ENCODE measurements around the gene REEP2. TPM values are rescaled to one million over a fixed set of nuclear protein-coding genes. Genes with fewer than 3 reads are reported as not detected.

REEP2 gene
- polyA plus RNA-seq, 1 of the 3 experiments (the other 2 are of a cell fraction): 31.2 TPM

DNA sequence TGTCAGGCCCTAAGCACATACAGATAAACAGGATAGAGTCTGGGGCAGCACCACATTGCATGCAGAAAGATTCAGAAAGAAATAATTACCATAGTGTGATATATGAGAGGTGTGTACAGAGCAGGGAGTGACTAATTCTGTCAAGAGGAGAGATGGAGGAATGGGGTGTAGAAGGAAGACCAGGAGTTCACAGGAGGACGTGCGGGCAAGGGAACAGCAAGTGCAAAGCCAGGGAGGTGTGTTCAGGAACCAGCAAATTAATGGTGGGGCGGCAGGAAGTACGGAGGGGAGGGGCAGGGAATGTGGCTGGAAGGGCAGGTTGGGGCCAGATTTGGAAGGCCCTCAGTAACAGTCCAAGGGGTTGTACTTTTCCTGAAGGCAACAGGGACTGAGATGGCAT lies 43.8 kb downstream of the REEP2 start:
- POLR2A ChIA-PET: no interaction called here

DNA sequence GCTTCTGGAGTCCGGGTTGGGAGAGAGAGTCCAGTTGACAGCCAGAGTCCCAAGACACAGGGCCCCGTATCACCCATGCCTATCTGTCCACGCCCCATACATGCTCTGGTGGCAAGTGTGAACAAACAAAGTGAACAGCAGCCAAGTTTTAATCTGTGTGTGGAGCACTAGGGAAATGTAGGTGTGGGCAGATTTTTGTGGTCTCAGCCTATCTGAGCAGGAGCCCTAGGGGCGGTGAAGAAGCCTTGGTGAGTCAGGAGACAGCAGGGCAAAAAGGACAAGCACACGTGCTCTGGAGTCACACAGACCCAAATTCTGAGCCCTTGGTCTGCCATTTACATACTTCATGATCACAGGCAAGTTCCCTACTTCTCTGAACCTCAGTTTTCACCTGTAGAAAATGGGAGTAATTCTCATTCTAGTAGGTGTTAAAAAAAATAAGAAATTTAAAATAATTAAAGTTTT lies 49.7 kb downstream of the REEP2 start:
- Histone ChIP-seq H3K4me2 (no peak overlapping the region), H4K20me1 (ENCODE audit: insufficient read depth) (no peaks in the 10 kb centered on the region), H3K4me1 (ENCODE audit: control insufficient read depth in 1 of 2, insufficient read depth in 2 of 2, low read depth in 1 of 2, low read length in 1 of 2) (peaks cover 6 to 34% of the 10 kb centered on the region in 2 experiments; a peak in 2 of 4 replicates), H3K27ac (ENCODE audit: low read depth in 2 of 2, low read length in 1 of 2) (no peak overlapping the region), H3K9me2 (no peaks in the 10 kb centered on the region), H3K9ac (no peak overlapping the region), H3K9me3 (no peaks in the 10 kb centered on the region), H3K79me2 (ENCODE audit: insufficient read depth) (no peaks in the 10 kb centered on the region), H3K27me3 (ENCODE audit: insufficient read depth) (no peaks in the 10 kb centered on the region), H3K36me3 (replicated peaks in 1 of 2; ENCODE audit: control insufficient read depth in 1 of 2, insufficient read depth in 2 of 2, low read length in 1 of 2) (no peaks in the 10 kb centered on the region), H3K4me3 (ENCODE audit: low read depth in 2 of 2, low read length in 1 of 2) (no peak overlapping the region), H3F3A (replicated peaks; ENCODE audit: insufficient read depth) (peaks cover 5% of the 10 kb centered on the region), H2AFZ (ENCODE audit: low read depth) (no peak overlapping the region)
- TF ChIP-seq MEF2A (IDR thresholded peaks at IDR 0.05; ENCODE audit: borderline replicate concordance, low read depth): no peak
- DNase-seq: no peak
- ChIA-PET CTCF (interaction anchor here (3.0 kb wide), 1 partner anchor 15 kb away, joined by 11 read pairs; no protein-coding TSS in a partner anchor), POLR2A (no interaction called here)
- 74% methylated on average over 5 of the region's 5 CpGs for WGBS (ENCODE audit: low lambda C conversion rate)

More for the DNA sequence above, 43.8 kb downstream of the REEP2 start:
- no peaks in the 10 kb centered on the region for H4K20me1 ChIP-seq (ENCODE audit: insufficient read depth)
- no peak overlapping the region for H3K9ac ChIP-seq
- H3K27ac ChIP-seq (ENCODE audit: low read depth in 2 of 2, low read length in 1 of 2): no peak overlapping the region
- no peak overlapping the region for H2AFZ ChIP-seq (ENCODE audit: low read depth)
- H3K4me1 ChIP-seq (ENCODE audit: control insufficient read depth in 1 of 2, insufficient read depth in 2 of 2, low read depth in 1 of 2, low read length in 1 of 2): no peaks in the 10 kb centered on the region
- DNase-seq: no peak
- no peaks in the 10 kb centered on the region for H3K9me3 ChIP-seq
- no peak overlapping the region for H3K4me2 ChIP-seq
- no peaks in the 10 kb centered on the region for H3K36me3 ChIP-seq (replicated peaks in 1 of 2; ENCODE audit: control insufficient read depth in 1 of 2, insufficient read depth in 2 of 2, low read length in 1 of 2)
- no peaks in the 10 kb centered on the region for H3K9me2 ChIP-seq
- CTCF ChIA-PET: interaction anchor here (0.9 to 1.7 kb wide), 2 partner anchors 18 to 21 kb away, joined by 3 to 5 read pairs; no protein-coding TSS in a partner anchor
- H3K27me3 ChIP-seq (ENCODE audit: insufficient read depth): no peaks in the 10 kb centered on the region; the same call in 1 of the 2 replicates
- H3K79me2 ChIP-seq (ENCODE audit: insufficient read depth): no peaks in the 10 kb centered on the region
- TF ChIP-seq NFIC (IDR thresholded peaks at IDR 0.05; ENCODE audit: borderline replicate concordance) (no peak), MEF2A (IDR thresholded peaks at IDR 0.05; ENCODE audit: borderline replicate concordance, low read depth) (no peak), RAD21 (IDR thresholded peaks at IDR 0.05; ENCODE audit: low read length) (no peak)
- TF ChIP-seq, protein P1, sequence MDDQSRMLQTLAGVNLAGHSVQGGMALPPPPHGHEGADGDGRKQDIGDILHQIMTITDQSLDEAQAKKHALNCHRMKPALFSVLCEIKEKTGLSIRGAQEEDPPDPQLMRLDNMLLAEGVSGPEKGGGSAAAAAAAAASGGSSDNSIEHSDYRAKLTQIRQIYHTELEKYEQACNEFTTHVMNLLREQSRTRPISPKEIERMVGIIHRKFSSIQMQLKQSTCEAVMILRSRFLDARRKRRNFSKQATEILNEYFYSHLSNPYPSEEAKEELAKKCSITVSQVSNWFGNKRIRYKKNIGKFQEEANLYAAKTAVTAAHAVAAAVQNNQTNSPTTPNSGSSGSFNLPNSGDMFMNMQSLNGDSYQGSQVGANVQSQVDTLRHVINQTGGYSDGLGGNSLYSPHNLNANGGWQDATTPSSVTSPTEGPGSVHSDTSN (IDR thresholded peaks at IDR 0.05): no peak
- H3K4me3 ChIP-seq (ENCODE audit: low read depth in 2 of 2, low read length in 1 of 2): no peak overlapping the region
- H3F3A ChIP-seq (replicated peaks; ENCODE audit: insufficient read depth): no peaks in the 10 kb centered on the region
- WGBS (ENCODE audit: low lambda C conversion rate): 65% methylated on average over 4 of the region's 4 CpGs

DNA sequence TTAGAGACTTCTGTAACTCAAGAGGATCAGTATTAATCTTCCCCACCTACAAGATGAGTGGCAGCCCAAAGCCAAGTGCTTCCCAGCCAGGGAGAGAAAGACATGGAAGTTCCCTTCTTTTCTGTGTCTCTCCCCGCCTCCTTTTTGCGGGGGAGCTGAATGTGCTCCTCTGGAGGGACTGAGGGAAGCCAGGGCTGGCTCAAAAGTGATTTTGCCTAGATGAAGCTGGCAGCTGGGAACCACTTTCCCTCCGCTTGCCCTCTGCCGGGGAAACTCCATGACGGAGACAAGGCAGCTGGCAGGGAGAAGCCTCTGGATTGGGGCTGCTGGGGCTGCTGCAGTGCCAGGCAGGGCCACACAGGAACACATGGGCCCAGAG lies 50.8 kb downstream of the REEP2 start:
- peaks cover 6 to 37% of the 10 kb centered on the region in 2 experiments; a peak in 2 of 4 replicates for H3K4me1 ChIP-seq (ENCODE audit: control insufficient read depth in 1 of 2, insufficient read depth in 2 of 2, low read depth in 1 of 2, low read length in 1 of 2)
- H3K79me2 ChIP-seq (ENCODE audit: insufficient read depth): no peaks in the 10 kb centered on the region
- no peaks in the 10 kb centered on the region for H3K27me3 ChIP-seq (ENCODE audit: insufficient read depth)
- no peak overlapping the region for H3K9ac ChIP-seq
- no peaks in the 10 kb centered on the region for H3K9me3 ChIP-seq
- H2AFZ ChIP-seq (ENCODE audit: low read depth): no peak overlapping the region
- ChIA-PET CTCF (interaction anchor here (1.0 to 1.5 kb wide), 6 partner anchors 14 to 40 kb away, joined by 3 to 6 read pairs (median 4); no protein-coding TSS in a partner anchor), POLR2A (interaction anchor here (1.7 kb wide), 1 partner anchor 24 kb away, joined by 9 read pairs; the partner anchor contains the start of gene EGR1)
- no peaks in the 10 kb centered on the region for H3K36me3 ChIP-seq (replicated peaks in 1 of 2; ENCODE audit: control insufficient read depth in 1 of 2, insufficient read depth in 2 of 2, low read length in 1 of 2)
- TF ChIP-seq RXRA (IDR thresholded peaks at IDR 0.05; ENCODE audit: borderline replicate concordance, low read depth) (no peak), EZH2phosphoT487 (IDR thresholded peaks at IDR 0.05; ENCODE audit: borderline replicate concordance, low read depth) (no peak), FOXM1 (IDR thresholded peaks at IDR 0.05; ENCODE audit: low read depth) (no peak), YY1 (IDR thresholded peaks at IDR 0.05; ENCODE audit: low read depth) (no peak), SMC3 (IDR thresholded peaks at IDR 0.05; ENCODE audit: low read depth, low read length) (no peak), NRF1 (IDR thresholded peaks at IDR 0.05; ENCODE audit: low read depth, low read length) (no peak), GABPA (IDR thresholded peaks at IDR 0.05; ENCODE audit: low read depth) (no peak), FOXJ3 (CRISPR knock-in tag; IDR thresholded peaks at IDR 0.05) (no peak), JUND (IDR thresholded peaks at IDR 0.05) (no peak), RCOR1 (IDR thresholded peaks at IDR 0.05; ENCODE audit: low read length) (no peak)
- TF ChIP-seq, protein P2, sequence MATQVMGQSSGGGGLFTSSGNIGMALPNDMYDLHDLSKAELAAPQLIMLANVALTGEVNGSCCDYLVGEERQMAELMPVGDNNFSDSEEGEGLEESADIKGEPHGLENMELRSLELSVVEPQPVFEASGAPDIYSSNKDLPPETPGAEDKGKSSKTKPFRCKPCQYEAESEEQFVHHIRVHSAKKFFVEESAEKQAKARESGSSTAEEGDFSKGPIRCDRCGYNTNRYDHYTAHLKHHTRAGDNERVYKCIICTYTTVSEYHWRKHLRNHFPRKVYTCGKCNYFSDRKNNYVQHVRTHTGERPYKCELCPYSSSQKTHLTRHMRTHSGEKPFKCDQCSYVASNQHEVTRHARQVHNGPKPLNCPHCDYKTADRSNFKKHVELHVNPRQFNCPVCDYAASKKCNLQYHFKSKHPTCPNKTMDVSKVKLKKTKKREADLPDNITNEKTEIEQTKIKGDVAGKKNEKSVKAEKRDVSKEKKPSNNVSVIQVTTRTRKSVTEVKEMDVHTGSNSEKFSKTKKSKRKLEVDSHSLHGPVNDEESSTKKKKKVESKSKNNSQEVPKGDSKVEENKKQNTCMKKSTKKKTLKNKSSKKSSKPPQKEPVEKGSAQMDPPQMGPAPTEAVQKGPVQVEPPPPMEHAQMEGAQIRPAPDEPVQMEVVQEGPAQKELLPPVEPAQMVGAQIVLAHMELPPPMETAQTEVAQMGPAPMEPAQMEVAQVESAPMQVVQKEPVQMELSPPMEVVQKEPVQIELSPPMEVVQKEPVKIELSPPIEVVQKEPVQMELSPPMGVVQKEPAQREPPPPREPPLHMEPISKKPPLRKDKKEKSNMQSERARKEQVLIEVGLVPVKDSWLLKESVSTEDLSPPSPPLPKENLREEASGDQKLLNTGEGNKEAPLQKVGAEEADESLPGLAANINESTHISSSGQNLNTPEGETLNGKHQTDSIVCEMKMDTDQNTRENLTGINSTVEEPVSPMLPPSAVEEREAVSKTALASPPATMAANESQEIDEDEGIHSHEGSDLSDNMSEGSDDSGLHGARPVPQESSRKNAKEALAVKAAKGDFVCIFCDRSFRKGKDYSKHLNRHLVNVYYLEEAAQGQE (IDR thresholded peaks at IDR 0.05; ENCODE audit: low read depth, low read length): no peak
- TF ChIP-seq, protein P3, sequence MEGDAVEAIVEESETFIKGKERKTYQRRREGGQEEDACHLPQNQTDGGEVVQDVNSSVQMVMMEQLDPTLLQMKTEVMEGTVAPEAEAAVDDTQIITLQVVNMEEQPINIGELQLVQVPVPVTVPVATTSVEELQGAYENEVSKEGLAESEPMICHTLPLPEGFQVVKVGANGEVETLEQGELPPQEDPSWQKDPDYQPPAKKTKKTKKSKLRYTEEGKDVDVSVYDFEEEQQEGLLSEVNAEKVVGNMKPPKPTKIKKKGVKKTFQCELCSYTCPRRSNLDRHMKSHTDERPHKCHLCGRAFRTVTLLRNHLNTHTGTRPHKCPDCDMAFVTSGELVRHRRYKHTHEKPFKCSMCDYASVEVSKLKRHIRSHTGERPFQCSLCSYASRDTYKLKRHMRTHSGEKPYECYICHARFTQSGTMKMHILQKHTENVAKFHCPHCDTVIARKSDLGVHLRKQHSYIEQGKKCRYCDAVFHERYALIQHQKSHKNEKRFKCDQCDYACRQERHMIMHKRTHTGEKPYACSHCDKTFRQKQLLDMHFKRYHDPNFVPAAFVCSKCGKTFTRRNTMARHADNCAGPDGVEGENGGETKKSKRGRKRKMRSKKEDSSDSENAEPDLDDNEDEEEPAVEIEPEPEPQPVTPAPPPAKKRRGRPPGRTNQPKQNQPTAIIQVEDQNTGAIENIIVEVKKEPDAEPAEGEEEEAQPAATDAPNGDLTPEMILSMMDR (IDR thresholded peaks at IDR 0.05): no peak
- no peak overlapping the region for H3K27ac ChIP-seq (ENCODE audit: low read depth in 2 of 2, low read length in 1 of 2)
- 87% methylated on average over 5 of the region's 5 CpGs for WGBS (ENCODE audit: low lambda C conversion rate)
- H4K20me1 ChIP-seq (ENCODE audit: insufficient read depth): no peaks in the 10 kb centered on the region
- H3K4me3 ChIP-seq (ENCODE audit: low read depth in 2 of 2, low read length in 1 of 2): no peak overlapping the region
- no peaks in the 10 kb centered on the region for H3K9me2 ChIP-seq
- peaks cover 5% of the 10 kb centered on the region for H3F3A ChIP-seq (replicated peaks; ENCODE audit: insufficient read depth)
- no peak for DNase-seq
- no peak overlapping the region for H3K4me2 ChIP-seq
